SJCRH30 (cell line): Measurements from ENCODE around the gene TMEM150B. TPM values are rescaled to one million over a fixed set of nuclear protein-coding genes. Genes with fewer than 3 reads are reported as not detected.
"Not testable (repeated sequence)": the region's sequence is repeated elsewhere in the genome, so short reads cannot be mapped to it uniquely, and the experiment has no call there.

Source experiments
- DNase-seq, 2 experiments: peaks; one replicate each; pipeline ENCODE4 v3.0.0-alpha.2; 2015 to 2020
- H3K27ac ChIP-seq: fragments of 250-450 bp; sonication (Bioruptor Pico); 2 replicates; pipeline ENCODE4 v1.5.1; 2020; ENCODE audit warnings: mild to moderate bottlenecking, moderate library complexity
- H3K27me3 ChIP-seq: fragments of 250-450 bp; sonication (Bioruptor Pico); 2 replicates; pipeline ENCODE4 v1.5.1; 2020; ENCODE audit warnings: mild to moderate bottlenecking, moderate library complexity
- H3K36me3 ChIP-seq: fragments of 250-450 bp; sonication (Bioruptor Pico); 2 replicates; pipeline ENCODE4 v1.5.1; 2020; ENCODE audit warnings: mild to moderate bottlenecking, moderate library complexity
- H3K4me1 ChIP-seq: fragments of 250-450 bp; sonication (Bioruptor Pico); 2 replicates; pipeline ENCODE4 v1.5.1; 2020; ENCODE audit warnings: mild to moderate bottlenecking, moderate library complexity
- H3K4me3 ChIP-seq: fragments of 250-450 bp; sonication (Bioruptor Pico); 2 replicates; pipeline ENCODE4 v1.5.1; 2020; ENCODE audit warnings: mild to moderate bottlenecking, moderate library complexity
- H3K9me3 ChIP-seq: fragments of 250-450 bp; sonication (Bioruptor Pico); replicated peaks from 2 replicates; pipeline ENCODE4 v1.5.1; 2020; ENCODE audit warnings: mild to moderate bottlenecking, moderate library complexity
- total RNA-seq: library from RNA; depleted of rRNA; stranded (reverse); fragments of >200 nt; shearing (Covaris generic); gene quantifications from 2 replicates; pipeline ENCODE4 v1.2.3, GENCODE V29; 2014

TMEM150B gene
- total RNA-seq, 1 experiment from 2014 or later: not detected

- DNase-seq, H3K27ac ChIP-seq, H3K4me1 ChIP-seq, H3K9me3 ChIP-seq, H3K36me3 ChIP-seq, H3K27me3 ChIP-seq, H3K4me3 ChIP-seq: not testable (repeated sequence)
Observed at GRCh38 chr19:55329791-55330190, 4.7 kb upstream of the TMEM150B start.

GRCh38 chr19:55328774-55329318 lies 3.7 kb upstream of the TMEM150B start:
- DNase-seq: not testable (repeated sequence)

GRCh38 chr19:55324662-55325061 lies 479 bp downstream of the TMEM150B start:
- no peaks in the 10 kb centered on the region for H3K9me3 ChIP-seq
- no peak overlapping the region for H3K4me3 ChIP-seq
- no peaks in the 10 kb centered on the region for H3K4me1 ChIP-seq
- no peaks in the 10 kb centered on the region for H3K36me3 ChIP-seq
- peaks cover 6% of the 10 kb centered on the region; the same call in 1 of the 2 replicates for H3K27me3 ChIP-seq
- no peak overlapping the region for H3K27ac ChIP-seq
- DNase-seq: no peak

More at GRCh38 chr19:55328774-55329318, 3.7 kb upstream of the TMEM150B start:
- H3K27ac ChIP-seq, H3K4me1 ChIP-seq, H3K27me3 ChIP-seq, H3K4me3 ChIP-seq, H3K9me3 ChIP-seq, H3K36me3 ChIP-seq: not testable (repeated sequence)

- Histone ChIP-seq H3K27me3 (peaks cover 6% of the 10 kb centered on the region; the same call in 1 of the 2 replicates), H3K4me3 (no peak overlapping the region), H3K27ac (no peak overlapping the region), H3K36me3 (no peaks in the 10 kb centered on the region), H3K4me1 (no peaks in the 10 kb centered on the region), H3K9me3 (no peaks in the 10 kb centered on the region)
- DNase-seq: no peak
Observed at GRCh38 chr19:55322204-55322885, 2.8 kb downstream of the TMEM150B start.

GRCh38 chr19:55321466-55322137 lies 3.5 kb downstream of the TMEM150B start:
- no peaks in the 10 kb centered on the region for H3K36me3 ChIP-seq
- no peaks in the 10 kb centered on the region for H3K4me1 ChIP-seq
- no peak for DNase-seq
- no peak overlapping the region for H3K4me3 ChIP-seq
- H3K27me3 ChIP-seq: peaks cover 6% of the 10 kb centered on the region; the same call in 1 of the 2 replicates
- H3K9me3 ChIP-seq: no peaks in the 10 kb centered on the region
- no peak overlapping the region for H3K27ac ChIP-seq

- Histone ChIP-seq H3K4me1 (no peaks in the 10 kb centered on the region), H3K36me3 (no peaks in the 10 kb centered on the region), H3K9me3 (no peaks in the 10 kb centered on the region), H3K4me3 (no peak overlapping the region), H3K27me3 (peaks cover 6% of the 10 kb centered on the region; the same call in 1 of the 2 replicates), H3K27ac (no peak overlapping the region)
- no peak for DNase-seq
Observed at GRCh38 chr19:55320844-55321419, 4.2 kb downstream of the TMEM150B start.

GRCh38 chr19:55319785-55320184 lies 5.4 kb downstream of the TMEM150B start:
- Histone ChIP-seq H3K4me1 (no peaks in the 10 kb centered on the region), H3K36me3 (no peaks in the 10 kb centered on the region), H3K27ac (no peak overlapping the region), H3K9me3 (no peaks in the 10 kb centered on the region), H3K27me3 (peaks cover 6% of the 10 kb centered on the region; the same call in 1 of the 2 replicates), H3K4me3 (no peak overlapping the region)
- peak; percentile 47 to 59 for DNase-seq

- Histone ChIP-seq H3K4me1 (no peaks in the 10 kb centered on the region), H3K27ac (no peak overlapping the region), H3K36me3 (no peaks in the 10 kb centered on the region)
Observed at GRCh38 chr19:55316646-55317045, 8.5 kb downstream of the TMEM150B start.

GRCh38 chr19:55315956-55316525 lies 9.1 kb downstream of the TMEM150B start:
- Histone ChIP-seq H3K4me3 (no peak overlapping the region), H3K27me3 (no peaks in the 10 kb centered on the region), H3K4me1 (no peaks in the 10 kb centered on the region), H3K27ac (no peak overlapping the region), H3K9me3 (no peaks in the 10 kb centered on the region), H3K36me3 (no peaks in the 10 kb centered on the region)
- DNase-seq: no peak

More at GRCh38 chr19:55316646-55317045, 8.5 kb downstream of the TMEM150B start:
- Histone ChIP-seq H3K4me3 (no peak overlapping the region), H3K27me3 (no peaks in the 10 kb centered on the region; the same call in 1 of the 2 replicates), H3K9me3 (no peaks in the 10 kb centered on the region)
- DNase-seq: no peak

- Histone ChIP-seq H3K27me3 (no peaks in the 10 kb centered on the region), H3K4me1 (no peaks in the 10 kb centered on the region), H3K9me3 (no peaks in the 10 kb centered on the region), H3K36me3 (0 out of 2 replicates have a peak, but pooled peaks cover under 1% of the 10 kb centered on the region), H3K4me3 (no peak overlapping the region), H3K27ac (no peak overlapping the region)
- DNase-seq: no peak
Observed at GRCh38 chr19:55314396-55314795, 10.7 kb downstream of the TMEM150B start.

GRCh38 chr19:55312621-55313512 lies 12.3 kb downstream of the TMEM150B start:
- no peak overlapping the region for H3K4me3 ChIP-seq
- no peaks in the 10 kb centered on the region for H3K4me1 ChIP-seq
- DNase-seq: no peak
- H3K27ac ChIP-seq: no peak overlapping the region
- no peaks in the 10 kb centered on the region for H3K9me3 ChIP-seq
- 0 out of 2 replicates have a peak, but pooled peaks cover 5% of the 10 kb centered on the region for H3K36me3 ChIP-seq
- H3K27me3 ChIP-seq: no peaks in the 10 kb centered on the region

- no peak overlapping the region for H3K4me3 ChIP-seq
- H3K36me3 ChIP-seq: 0 out of 2 replicates have a peak, but pooled peaks cover 5% of the 10 kb centered on the region
- no peaks in the 10 kb centered on the region for H3K4me1 ChIP-seq
- no peaks in the 10 kb centered on the region for H3K9me3 ChIP-seq
- no peak for DNase-seq
- H3K27ac ChIP-seq: no peak overlapping the region
- no peaks in the 10 kb centered on the region for H3K27me3 ChIP-seq
Observed at GRCh38 chr19:55311797-55312196, 13.3 kb downstream of the TMEM150B start.

- Histone ChIP-seq H3K4me3 (no peak overlapping the region), H3K9me3 (no peaks in the 10 kb centered on the region), H3K27me3 (no peaks in the 10 kb centered on the region), H3K27ac (no peak overlapping the region), H3K4me1 (no peaks in the 10 kb centered on the region), H3K36me3 (0 out of 2 replicates have a peak, but pooled peaks cover 5% of the 10 kb centered on the region)
- no peak for DNase-seq
Observed at GRCh38 chr19:55311397-55311796, 13.7 kb downstream of the TMEM150B start.

- Histone ChIP-seq H3K36me3 (peaks cover 9% of the 10 kb centered on the region; the same call in 1 of the 2 replicates), H3K4me3 (no peak overlapping the region), H3K9me3 (no peaks in the 10 kb centered on the region), H3K4me1 (no peaks in the 10 kb centered on the region), H3K27me3 (no peaks in the 10 kb centered on the region), H3K27ac (no peak overlapping the region)
- DNase-seq: no peak
Observed at GRCh38 chr19:55310498-55310897, 14.6 kb downstream of the TMEM150B start.
